B cell (primary cell): ENCODE measurements around the gene TMEM98.

Experiments
- CTCF ChIP-seq: fragments of 200-600 bp; IDR thresholded peaks from one replicate; pipeline ENCODE4 v1.8.0; 2022; ENCODE audit warnings: antibody characterized with exemption, mild to moderate bottlenecking
- EZH2 ChIP-seq: IDR thresholded peaks from 2 replicates; pipeline ENCODE4 v1.6.1; 2012; ENCODE audit warnings: borderline replicate concordance, low read depth, mild to moderate bottlenecking, moderate library complexity, low read length; ENCODE audit not compliant: insufficient read depth, poor library complexity, severe bottlenecking

GRCh38 chr17:32955155-32955554 lies 27.2 kb downstream of the TMEM98 start:
- no peak for TF ChIP-seq EZH2
- no peak for TF ChIP-seq CTCF
